Subcutaneous adipose tissue (tissue), 4 donors: ENCODE results near the gene SMIM10L2A. TPM values are rescaled to one million over a fixed set of nuclear protein-coding genes. Genes with fewer than 3 reads are reported as not detected.

Source experiments
- CTCF ChIP-seq: fragments of 450-650 bp; IDR thresholded peaks from one replicate; pipeline ENCODE4 v1.5.1; 2016; ENCODE audit warnings: low read depth, mild to moderate bottlenecking, control low read depth, antibody characterized with exemption, moderate library complexity
- total RNA-seq, 4 donors: library from RNA; depleted of rRNA; stranded (reverse); fragments of >200 nt; gene quantifications; one replicate each; pipeline ENCODE4 v1.1.0, GENCODE V29; 2016

SMIM10L2A gene
- total RNA-seq, 4 donors from 2014 or later: 0.33 to 1.1 (median 0.48) TPM

GRCh38 chrX:135434258-135435138, 12.8 kb downstream of the SMIM10L2A start:
- TF ChIP-seq CTCF: no peak

GRCh38 chrX:135435139-135435922, 13.6 kb downstream of the SMIM10L2A start:
- TF ChIP-seq CTCF: no peak

GRCh38 chrX:135435933-135436332, 14.2 kb downstream of the SMIM10L2A start:
- no peak for TF ChIP-seq CTCF

- TF ChIP-seq CTCF: no peak
Measured at GRCh38 chrX:135436456-135436855, 14.7 kb downstream of the SMIM10L2A start.

- no peak for TF ChIP-seq CTCF
Measured at GRCh38 chrX:135436966-135437866, 15.5 kb downstream of the SMIM10L2A start.

GRCh38 chrX:135437867-135438733, 16.4 kb downstream of the SMIM10L2A start:
- no peak for TF ChIP-seq CTCF
